ENCODE data around the gene THAP4. TPM values are rescaled to one million over a fixed set of nuclear protein-coding genes. Genes with fewer than 3 reads are reported as not detected.

The THAP4 gene
- total and polyA plus RNA-seq, 8 donors = 22.4 to 42.9 (median 27.1) TPM

- Histone ChIP-seq H3K27ac (no peak overlapping the region), H3K4me3 (no peak overlapping the region), H3K36me3 (peaks cover 0 to 13% (median 0%) of the 10 kb centered on the region in 3 donors), H3K4me1 (peaks cover 0 to 5% (median 0%) of the 10 kb centered on the region in 3 donors), H3K9me3 (no peaks in the 10 kb centered on the region), H3K27me3 (no peaks in the 10 kb centered on the region)
- TF ChIP-seq CTCF (IDR thresholded peaks at IDR 0.05) = no peak
- intact Hi-C loops (cut with DNase I) = no loop called here
- 79 to 83% methylated on average over 11 of the region's 11 CpGs for WGBS, 2 donors
- DNase-seq (no peak), FAIRE-seq (no peak), ATAC-seq (no peak)
These were observed 7.1 kb downstream of the THAP4 start for GRCh38 chr2:241629762-241630435.

DNA sequence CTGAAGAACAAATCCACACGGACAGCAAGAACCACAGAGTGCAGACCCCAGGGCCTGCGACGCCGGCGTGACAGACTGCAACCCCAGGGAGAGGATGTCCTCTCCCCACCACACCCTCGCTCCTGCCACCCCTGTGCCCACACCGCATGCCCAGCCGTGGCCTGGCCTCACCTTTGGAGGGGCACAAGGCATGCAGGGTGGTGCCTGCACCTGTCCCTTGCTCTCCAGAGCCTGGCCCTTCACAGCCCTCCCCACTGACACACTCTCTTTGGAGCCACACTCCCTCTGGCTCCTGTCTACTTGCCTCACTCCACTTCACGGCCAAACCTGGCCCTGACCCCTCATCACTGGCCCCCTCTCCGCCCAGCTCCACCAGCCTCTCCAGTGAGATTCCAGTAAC is 9.3 kb downstream of the THAP4 start:
- TF ChIP-seq CTCF (IDR thresholded peaks at IDR 0.05) = no peak
- peaks cover 0 to 5% (median 0%) of the 10 kb centered on the region in 3 donors for H3K4me1 ChIP-seq
- H3K4me3 ChIP-seq = no peak overlapping the region
- no peak for ATAC-seq
- WGBS, 2 donors = 86 to 94% methylated on average over 9 to 10 of the region's 10 CpGs
- FAIRE-seq = no peak
- no peaks in the 10 kb centered on the region for H3K27me3 ChIP-seq
- H3K27ac ChIP-seq = no peak overlapping the region
- intact Hi-C loops (cut with DNase I) = no loop called here
- peaks cover 0 to 4% (median 0%) of the 10 kb centered on the region in 3 donors for H3K36me3 ChIP-seq
- DNase-seq = no peak
- H3K9me3 ChIP-seq = no peaks in the 10 kb centered on the region

- FAIRE-seq = no peak
- WGBS, 2 donors = 96 to 97% methylated on average over 6 of the region's 6 CpGs
These were observed 16.6 kb downstream of the THAP4 start for GRCh38 chr2:241620419-241620769.

GRCh38 chr2:241619597-241620418 is 17.1 kb downstream of the THAP4 start:
- 91 to 95% methylated on average over 20 of the region's 20 CpGs for WGBS, 2 donors
- intact Hi-C loops (cut with DNase I) = no loop called here
- Histone ChIP-seq H3K27me3 (no peaks in the 10 kb centered on the region), H3K36me3 (no peaks in the 10 kb centered on the region), H3K27ac (no peak overlapping the region), H3K4me3 (no peak overlapping the region), H3K4me1 (no peaks in the 10 kb centered on the region), H3K9me3 (no peaks in the 10 kb centered on the region)
- no peak for FAIRE-seq
- TF ChIP-seq CTCF (IDR thresholded peaks at IDR 0.05) = no peak
- ATAC-seq = no peak
- no peak for DNase-seq

More at GRCh38 chr2:241620419-241620769, 16.6 kb downstream of the THAP4 start:
- Histone ChIP-seq H3K27me3 (no peaks in the 10 kb centered on the region), H3K27ac (no peak overlapping the region), H3K4me1 (no peaks in the 10 kb centered on the region), H3K36me3 (no peaks in the 10 kb centered on the region), H3K9me3 (no peaks in the 10 kb centered on the region), H3K4me3 (no peak overlapping the region)
- no peak for TF ChIP-seq CTCF (IDR thresholded peaks at IDR 0.05)
- no peak for DNase-seq
- ATAC-seq = no peak
- intact Hi-C loops (cut with DNase I) = no loop called here

DNA sequence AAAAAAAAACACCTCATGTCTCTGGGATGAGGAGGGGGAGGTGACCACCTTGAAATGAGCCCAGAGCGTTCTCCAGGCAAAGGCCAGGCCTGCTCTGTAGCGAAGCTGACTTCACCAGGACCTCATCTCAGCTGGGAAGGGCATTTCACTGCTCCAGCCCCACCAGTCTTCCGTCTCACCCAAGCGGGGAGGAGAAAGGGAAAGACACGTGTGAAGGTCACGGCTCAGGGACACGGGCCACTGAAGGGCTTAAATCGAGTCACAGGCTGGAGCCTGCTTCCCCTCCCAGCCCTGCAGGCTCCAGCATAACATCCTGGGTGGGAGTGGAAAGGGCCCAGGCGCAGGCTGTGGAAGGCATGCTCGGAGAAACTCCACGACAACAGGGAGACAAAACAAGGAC is 18.1 kb downstream of the THAP4 start:
- ATAC-seq (no peak), FAIRE-seq (no peak), DNase-seq (no peak)
- no peak overlapping the region for H3K27ac ChIP-seq
- TF ChIP-seq CTCF (IDR thresholded peaks at IDR 0.05) = no peak
- intact Hi-C loops (cut with DNase I) = no loop called here
- no peaks in the 10 kb centered on the region for H3K36me3 ChIP-seq
- no peaks in the 10 kb centered on the region for H3K4me1 ChIP-seq
- no peak overlapping the region for H3K4me3 ChIP-seq
- no peaks in the 10 kb centered on the region for H3K27me3 ChIP-seq
- WGBS, 2 donors = 81 to 84% methylated on average over 11 of the region's 11 CpGs
- H3K9me3 ChIP-seq = no peaks in the 10 kb centered on the region
